WTC11 (cell line): Measurements from ENCODE around the gene ARHGEF10L.

Source experiments
- CREM ChIP-seq: sonication (generic); formaldehyde crosslinking; IDR thresholded peaks from 2 replicates; pipeline ENCODE4 v1.8.1; 2022; ENCODE audit warnings: mild to moderate bottlenecking, missing genetic modification reagents, moderate library complexity
- CTCF ChIP-seq: fragments of 200-600 bp; IDR thresholded peaks from 2 replicates; pipeline ENCODE4 v1.8.0; 2022; ENCODE audit warnings: antibody characterized with exemption
- IRF2 ChIP-seq: sonication (generic); formaldehyde crosslinking; IDR thresholded peaks from 2 replicates; pipeline ENCODE4 v1.8.0; 2022; ENCODE audit warnings: low read depth, missing genetic modification reagents, borderline replicate concordance
- JUN ChIP-seq: sonication (generic); formaldehyde crosslinking; IDR thresholded peaks from 2 replicates; pipeline ENCODE4 v1.8.0; 2023; ENCODE audit warnings: mild to moderate bottlenecking, missing genetic modification reagents
- NFYB ChIP-seq: sonication (generic); formaldehyde crosslinking; conservative IDR thresholded peaks from 2 replicates; pipeline ENCODE4 v1.8.0; 2022; ENCODE audit warnings: low read depth, missing genetic modification reagents
- NR1H2 ChIP-seq: sonication (generic); formaldehyde crosslinking; IDR thresholded peaks from 2 replicates; pipeline ENCODE4 v1.9.0; 2021; ENCODE audit warnings: mild to moderate bottlenecking, moderate library complexity, missing genetic modification reagents
- TCF7 ChIP-seq: sonication (generic); formaldehyde crosslinking; IDR thresholded peaks from 2 replicates; pipeline ENCODE4 v1.8.0; 2022; ENCODE audit warnings: mild to moderate bottlenecking, low read depth, missing genetic modification reagents, moderate library complexity
- TEAD4 ChIP-seq: sonication (generic); formaldehyde crosslinking; IDR thresholded peaks from 2 replicates; pipeline ENCODE4 v1.8.0; 2022; ENCODE audit warnings: mild to moderate bottlenecking, missing genetic modification reagents

- TF ChIP-seq JUN (CRISPR knock-in tag) (no peak), CREM (CRISPR knock-in tag) (no peak), NFYB (CRISPR knock-in tag) (no peak), IRF2 (CRISPR knock-in tag) (no peak), CTCF (no peak), TEAD4 (CRISPR knock-in tag) (no peak), NR1H2 (CRISPR knock-in tag) (no peak), TCF7 (CRISPR knock-in tag) (no peak)
Observed at GRCh38 chr1:17649371-17650106, 110.0 kb downstream of the ARHGEF10L start.
